Ovary (tissue), 9 donors: ENCODE measurements around the gene GNAS. TPM values are rescaled to one million over a fixed set of nuclear protein-coding genes. Genes with fewer than 3 reads are reported as not detected.

Experiments
- DNase-seq, 5 donors: peaks; one replicate each; pipeline ENCODE4 v3.0.0-alpha.2; 2019 to 2020
- H3K27ac ChIP-seq, 2 donors: fragments of 200-600 bp; one replicate each; pipeline versions ENCODE4 v1.5.1 to v1.8.0; 2019 to 2022
- H3K27me3 ChIP-seq: fragments of 200-600 bp; one replicate; pipeline ENCODE4 v1.8.0; 2022
- H3K36me3 ChIP-seq: fragments of 200-600 bp; sonication (generic); one replicate; pipeline ENCODE4 v1.5.1; 2019
- H3K4me1 ChIP-seq: one replicate; pipeline ENCODE4 v1.8.1; 2013; ENCODE audit warnings: mild to moderate bottlenecking, moderate library complexity; ENCODE audit not compliant: insufficient read depth
- H3K4me3 ChIP-seq: fragments of 200-600 bp; sonication (generic); one replicate; pipeline ENCODE4 v1.5.1; 2017
- H3K9me3 ChIP-seq, 2 donors: fragments of 200-600 bp in 1 of 2; sonication (generic) in 1 of 2; one replicate each; pipeline versions ENCODE4 v1.5.1 to v1.8.1; 2013 to 2019; ENCODE audit warnings: mild to moderate bottlenecking in 1 of 2, moderate library complexity in 1 of 2
- EP300 ChIP-seq: sonication (generic); formaldehyde crosslinking; IDR thresholded peaks from one replicate; pipeline ENCODE4 v1.6.1; 2017; ENCODE audit warnings: antibody characterized with exemption
- POLR2A ChIP-seq: fragments of 450-650 bp; IDR thresholded peaks from one replicate; pipeline ENCODE4 v1.6.1; 2017; ENCODE audit warnings: antibody characterized with exemption, mild to moderate bottlenecking, moderate library complexity
- whole genome bisulfite sequencing, 3 donors: extraction: QIAGEN DNeasy Blood & Tissue Kit in 1 of 3; methylation state at CpG; one replicate each; pipeline versions ENCODE4 v1.1.5 to v1.1.7; 2013 to 2017; 5-methylcytosine and 5-hydroxymethylcytosine counted together
- intact Hi-C, 4 donors: fragments of 100-400 bp; cut with DNase I; formaldehyde crosslinking; loops; one replicate each; pipeline versions ENCODE4 v1.11.0 to v1.15.1; 2022 to 2023
- polyA plus RNA-seq, 2 donors: library from polyadenylated mRNA; stranded (reverse); fragments of 200-250 nt in 1 of 2; fragments of 350-450 nt in 1 of 2; fragmentation: Illumina TruSeq in 1 of 2; extraction: RNeasy Lipid Tissue Mini Kit (QIAGEN cat#74804) in 1 of 2; gene quantifications; one replicate each; pipeline ENCODE4 v1.2.3, GENCODE V29; 2013 to 2014
- total RNA-seq, 7 donors: library from RNA; depleted of rRNA in 2 of 7; stranded (reverse); fragments of >200 nt in 2 of 7; fragmentation: NEBNext Ultra II Directional in 3 of 7; extraction: Animal tissue kit (Norgen Biotek cat#: 25700) in 3 of 7; gene quantifications; one replicate each; pipeline versions ENCODE4 v1.1.0 to v1.2.4, GENCODE V29; 2016 to 2023
- TF ChIP-seq, protein P1 (sequence below), 3 donors: fragments of 450-650 bp in 2 of 3; fragments of 200-600 bp in 1 of 3; IDR thresholded peaks; one replicate each; pipeline versions ENCODE4 v1.5.1 to v1.8.0; 2016 to 2022; ENCODE audit warnings: antibody characterized with exemption in 3 of 3, mild to moderate bottlenecking in 1 of 3
- donor health status: DM: no; HTN: no; CAD: no; lungs with moderate emphysema.
- donor health status: DM: no; HTN: no; CAD: no.
- donor health status: Bipolar disorder and iron deficiency.
- donor health status: DM: yes; HTN: yes; CAD: no.
- donor health status: DM: no; HTN: no; CAD: no.
- donor health status: DM: yes; HTN: yes; CAD: no.

The GNAS gene
- total and polyA plus RNA-seq, 9 donors = 330 to 1,311 (median 731) TPM

DNA sequence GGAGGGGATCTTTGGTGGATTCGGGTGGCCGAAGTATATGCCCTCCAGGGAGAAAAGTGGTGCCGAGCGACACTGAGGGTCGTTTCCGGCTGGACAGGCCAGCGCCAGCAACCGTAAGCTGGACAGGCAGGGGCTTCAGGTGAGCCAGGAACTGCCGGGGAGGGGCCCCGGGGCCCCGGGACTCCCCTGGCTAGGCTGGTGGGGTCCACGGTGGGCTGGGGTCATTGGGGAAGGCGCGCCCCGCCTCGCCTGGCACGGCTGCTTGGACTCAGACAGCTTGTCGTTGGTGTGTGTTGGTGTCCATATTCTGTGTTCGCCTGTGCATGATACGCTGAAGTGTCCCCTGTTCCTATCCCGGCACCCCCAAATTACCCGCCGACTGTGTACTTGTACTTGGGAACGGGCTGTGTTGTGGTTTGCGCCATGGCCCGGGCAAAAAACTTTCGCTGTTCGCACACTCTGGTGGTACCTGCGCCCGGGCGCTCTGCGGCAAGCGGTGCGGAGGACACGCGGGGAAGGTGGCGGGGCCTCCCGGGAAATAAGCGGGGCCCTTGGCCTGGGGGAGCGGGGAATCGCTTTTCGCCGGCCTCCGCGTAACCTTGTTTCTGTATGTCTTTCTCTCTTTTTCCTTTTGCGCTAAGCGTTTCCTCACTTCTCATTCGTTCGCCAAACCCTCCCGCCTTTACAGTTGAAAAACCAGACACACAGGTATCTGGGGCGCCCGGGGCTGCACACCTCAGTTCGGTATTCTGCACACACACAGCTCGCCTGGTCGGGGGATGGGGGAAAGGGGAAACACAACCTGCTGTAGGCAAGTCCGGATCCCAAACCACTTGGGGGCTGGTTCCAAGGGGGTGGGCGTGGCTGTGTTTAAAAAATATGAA lies 3.2 kb downstream of the GNAS start:
- no peak for DNase-seq
- no peaks in the 10 kb centered on the region for H3K9me3 ChIP-seq
- H3K36me3 ChIP-seq = no peaks in the 10 kb centered on the region
- no peaks in the 10 kb centered on the region for H3K27me3 ChIP-seq
- no peaks in the 10 kb centered on the region for H3K4me1 ChIP-seq
- H3K4me3 ChIP-seq = no peak overlapping the region
- no peak overlapping the region for H3K27ac ChIP-seq
- 52 to 56% (median 56%) methylated on average over 57 of the region's 57 CpGs for WGBS, 3 donors
- TF ChIP-seq EP300 (no peak), POLR2A (no peak)
- TF ChIP-seq, protein P1, sequence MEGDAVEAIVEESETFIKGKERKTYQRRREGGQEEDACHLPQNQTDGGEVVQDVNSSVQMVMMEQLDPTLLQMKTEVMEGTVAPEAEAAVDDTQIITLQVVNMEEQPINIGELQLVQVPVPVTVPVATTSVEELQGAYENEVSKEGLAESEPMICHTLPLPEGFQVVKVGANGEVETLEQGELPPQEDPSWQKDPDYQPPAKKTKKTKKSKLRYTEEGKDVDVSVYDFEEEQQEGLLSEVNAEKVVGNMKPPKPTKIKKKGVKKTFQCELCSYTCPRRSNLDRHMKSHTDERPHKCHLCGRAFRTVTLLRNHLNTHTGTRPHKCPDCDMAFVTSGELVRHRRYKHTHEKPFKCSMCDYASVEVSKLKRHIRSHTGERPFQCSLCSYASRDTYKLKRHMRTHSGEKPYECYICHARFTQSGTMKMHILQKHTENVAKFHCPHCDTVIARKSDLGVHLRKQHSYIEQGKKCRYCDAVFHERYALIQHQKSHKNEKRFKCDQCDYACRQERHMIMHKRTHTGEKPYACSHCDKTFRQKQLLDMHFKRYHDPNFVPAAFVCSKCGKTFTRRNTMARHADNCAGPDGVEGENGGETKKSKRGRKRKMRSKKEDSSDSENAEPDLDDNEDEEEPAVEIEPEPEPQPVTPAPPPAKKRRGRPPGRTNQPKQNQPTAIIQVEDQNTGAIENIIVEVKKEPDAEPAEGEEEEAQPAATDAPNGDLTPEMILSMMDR (IDR thresholded peaks at IDR 0.05) = no peak
- intact Hi-C loops = loop anchor here in 1 of 4 donors (10.0 kb wide), 1 partner anchor 621 kb away; no protein-coding TSS in a partner anchor

DNA sequence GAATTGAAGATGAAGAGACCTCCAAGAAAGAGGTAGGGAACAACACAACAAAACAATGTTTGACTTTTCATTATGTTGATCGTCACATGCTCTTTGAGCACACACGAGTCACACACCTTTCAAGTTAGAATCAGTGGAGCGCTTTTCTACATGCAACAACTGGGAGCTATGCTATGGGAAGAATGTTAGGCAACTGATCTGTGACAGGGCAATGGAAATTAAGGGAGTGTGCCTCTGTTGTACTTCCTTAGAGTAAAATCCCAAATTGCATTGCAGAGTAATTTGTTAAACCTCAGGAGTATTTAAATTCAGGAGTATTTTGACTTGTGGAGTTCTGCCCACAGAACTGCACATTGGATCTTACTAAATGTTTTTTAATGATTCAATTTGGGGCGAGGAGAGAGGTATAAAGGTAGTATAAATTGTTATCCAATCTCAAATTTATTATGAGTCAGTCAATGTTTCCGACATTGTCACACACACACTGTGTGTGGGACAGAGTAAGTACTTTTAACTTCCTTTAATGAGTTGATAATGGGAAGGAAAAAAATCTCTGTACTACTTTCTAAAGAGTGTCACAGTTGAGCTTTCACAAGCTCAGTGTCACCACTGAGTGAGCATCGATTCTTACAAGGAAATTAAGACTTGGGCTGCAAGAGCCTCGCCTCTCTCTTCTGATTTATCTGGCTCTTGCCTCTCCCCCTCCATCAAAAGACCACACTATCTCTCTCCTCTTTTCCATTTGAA lies 10.7 kb downstream of the GNAS start:
- peaks cover 3% of the 10 kb centered on the region for H3K4me1 ChIP-seq
- no peak overlapping the region for H3K27ac ChIP-seq
- intact Hi-C loops = no loop called here
- no peak for DNase-seq
- H3K36me3 ChIP-seq = no peaks in the 10 kb centered on the region
- WGBS, 3 donors = 78 to 84% (median 81%) methylated on average over 7 of the region's 7 CpGs
- TF ChIP-seq, protein P1 (IDR thresholded peaks at IDR 0.05) = no peak
- TF ChIP-seq EP300 (no peak), POLR2A (no peak)
- H3K9me3 ChIP-seq = no peaks in the 10 kb centered on the region
- no peak overlapping the region for H3K4me3 ChIP-seq
- H3K27me3 ChIP-seq = no peaks in the 10 kb centered on the region

DNA sequence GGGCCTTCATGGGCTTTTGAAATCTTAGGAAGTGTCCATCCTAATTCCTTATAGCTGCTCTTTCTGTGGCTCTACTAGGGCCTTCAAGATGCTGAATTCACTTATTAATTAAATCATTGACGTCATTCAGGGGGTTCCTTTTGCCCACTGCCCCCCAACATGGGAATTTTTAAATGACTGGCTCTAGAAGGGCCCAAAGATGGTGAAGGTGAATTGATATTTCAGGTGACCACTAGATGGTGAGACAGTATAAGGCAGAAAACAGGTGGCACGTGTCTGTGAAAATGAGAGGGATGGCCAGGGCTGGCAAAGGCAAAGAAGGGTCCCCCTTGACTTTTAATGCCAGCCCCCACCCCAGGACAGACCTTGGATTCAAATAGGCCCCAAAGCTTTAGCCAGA lies 11.8 kb downstream of the GNAS start:
- Histone ChIP-seq H3K36me3 (no peaks in the 10 kb centered on the region), H3K9me3 (no peaks in the 10 kb centered on the region), H3K4me1 (peaks cover 3% of the 10 kb centered on the region), H3K27ac (no peak overlapping the region), H3K4me3 (no peak overlapping the region), H3K27me3 (no peaks in the 10 kb centered on the region)
- TF ChIP-seq EP300 (no peak), POLR2A (no peak)
- TF ChIP-seq, protein P1 (IDR thresholded peaks at IDR 0.05) = no peak
- intact Hi-C loops = no loop called here
- 49 to 51% (median 50%) methylated on average over 2 of the region's 2 CpGs for WGBS, 3 donors
- DNase-seq = no peak

DNA sequence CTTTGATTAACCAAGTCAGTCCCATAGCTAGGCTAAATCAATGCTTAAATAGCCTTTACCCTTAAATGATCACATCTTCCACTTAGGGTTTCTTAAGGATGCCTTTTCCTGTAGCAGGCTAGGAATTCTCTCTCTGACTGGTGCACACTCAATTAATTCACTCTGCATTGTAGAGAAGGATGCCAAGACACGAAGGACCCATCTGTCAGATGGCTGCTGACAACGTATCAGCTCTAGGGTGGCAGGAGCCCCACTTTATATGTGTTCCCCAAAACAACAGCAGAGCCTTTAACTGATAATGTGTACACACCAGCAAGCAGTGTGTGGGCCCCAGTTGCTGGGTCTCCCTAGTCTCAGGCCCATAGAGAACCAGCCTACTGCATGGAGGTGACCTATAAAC lies 13.3 kb downstream of the GNAS start:
- 64 to 86% (median 79%) methylated on average over 2 of the region's 2 CpGs for WGBS, 3 donors

More for the DNA sequence above, 13.3 kb downstream of the GNAS start:
- H3K9me3 ChIP-seq = no peaks in the 10 kb centered on the region
- DNase-seq = no peak
- no peak overlapping the region for H3K27ac ChIP-seq
- H3K36me3 ChIP-seq = no peaks in the 10 kb centered on the region
- H3K4me3 ChIP-seq = no peak overlapping the region
- intact Hi-C loops = loop anchor here in 1 of 4 donors (5.0 kb wide), 1 partner anchor 536 kb away; no protein-coding TSS in a partner anchor
- H3K4me1 ChIP-seq = peaks cover 3% of the 10 kb centered on the region
- no peaks in the 10 kb centered on the region for H3K27me3 ChIP-seq
- no peak for TF ChIP-seq EP300
- TF ChIP-seq, protein P1 (IDR thresholded peaks at IDR 0.05) = no peak
- TF ChIP-seq POLR2A = no peak
